ENCODE measurements around the gene SDK2.

The SDK2 gene

GRCh38 chr17:73508057-73508930 lies 136.0 kb downstream of the SDK2 start:
- TF ChIP-seq, protein P1, sequence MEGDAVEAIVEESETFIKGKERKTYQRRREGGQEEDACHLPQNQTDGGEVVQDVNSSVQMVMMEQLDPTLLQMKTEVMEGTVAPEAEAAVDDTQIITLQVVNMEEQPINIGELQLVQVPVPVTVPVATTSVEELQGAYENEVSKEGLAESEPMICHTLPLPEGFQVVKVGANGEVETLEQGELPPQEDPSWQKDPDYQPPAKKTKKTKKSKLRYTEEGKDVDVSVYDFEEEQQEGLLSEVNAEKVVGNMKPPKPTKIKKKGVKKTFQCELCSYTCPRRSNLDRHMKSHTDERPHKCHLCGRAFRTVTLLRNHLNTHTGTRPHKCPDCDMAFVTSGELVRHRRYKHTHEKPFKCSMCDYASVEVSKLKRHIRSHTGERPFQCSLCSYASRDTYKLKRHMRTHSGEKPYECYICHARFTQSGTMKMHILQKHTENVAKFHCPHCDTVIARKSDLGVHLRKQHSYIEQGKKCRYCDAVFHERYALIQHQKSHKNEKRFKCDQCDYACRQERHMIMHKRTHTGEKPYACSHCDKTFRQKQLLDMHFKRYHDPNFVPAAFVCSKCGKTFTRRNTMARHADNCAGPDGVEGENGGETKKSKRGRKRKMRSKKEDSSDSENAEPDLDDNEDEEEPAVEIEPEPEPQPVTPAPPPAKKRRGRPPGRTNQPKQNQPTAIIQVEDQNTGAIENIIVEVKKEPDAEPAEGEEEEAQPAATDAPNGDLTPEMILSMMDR (conservative IDR thresholded peaks at IDR 0.05; ENCODE audit: low read depth, low read length), result no peak

GRCh38 chr17:73506470-73507435 lies 137.5 kb downstream of the SDK2 start:
- TF ChIP-seq, protein P1 (conservative IDR thresholded peaks at IDR 0.05; ENCODE audit: low read depth, low read length), result no peak
- DNase-seq (ENCODE audit: low read depth), result no peak
- no peak overlapping the region for H3K4me3 ChIP-seq (ENCODE audit: low read length)

More at GRCh38 chr17:73508057-73508930, 136.0 kb downstream of the SDK2 start:
- no peak for DNase-seq (ENCODE audit: low read depth)
- no peak overlapping the region for H3K4me3 ChIP-seq (ENCODE audit: low read length)

DNA sequence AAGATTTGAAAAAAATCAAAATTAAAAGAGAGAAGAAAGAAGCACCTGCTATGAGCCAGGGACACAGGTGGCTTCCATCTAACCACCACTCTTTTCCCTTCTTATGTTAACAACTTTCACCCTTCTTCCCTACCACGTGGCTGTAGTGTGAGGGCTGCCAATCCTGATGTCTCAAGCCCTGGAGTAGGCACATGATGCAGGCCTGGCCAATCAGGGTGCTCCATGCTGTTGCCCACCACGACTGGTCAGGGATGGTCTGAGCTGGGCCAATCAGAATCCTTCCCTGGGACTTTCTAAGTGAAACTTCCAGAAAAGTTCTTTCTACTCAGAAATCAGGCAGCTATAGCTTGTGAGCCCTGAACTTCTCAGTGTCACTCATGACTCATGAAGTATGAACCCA lies 140.7 kb downstream of the SDK2 start:
- DNase-seq (ENCODE audit: low read depth), result no peak

DNA sequence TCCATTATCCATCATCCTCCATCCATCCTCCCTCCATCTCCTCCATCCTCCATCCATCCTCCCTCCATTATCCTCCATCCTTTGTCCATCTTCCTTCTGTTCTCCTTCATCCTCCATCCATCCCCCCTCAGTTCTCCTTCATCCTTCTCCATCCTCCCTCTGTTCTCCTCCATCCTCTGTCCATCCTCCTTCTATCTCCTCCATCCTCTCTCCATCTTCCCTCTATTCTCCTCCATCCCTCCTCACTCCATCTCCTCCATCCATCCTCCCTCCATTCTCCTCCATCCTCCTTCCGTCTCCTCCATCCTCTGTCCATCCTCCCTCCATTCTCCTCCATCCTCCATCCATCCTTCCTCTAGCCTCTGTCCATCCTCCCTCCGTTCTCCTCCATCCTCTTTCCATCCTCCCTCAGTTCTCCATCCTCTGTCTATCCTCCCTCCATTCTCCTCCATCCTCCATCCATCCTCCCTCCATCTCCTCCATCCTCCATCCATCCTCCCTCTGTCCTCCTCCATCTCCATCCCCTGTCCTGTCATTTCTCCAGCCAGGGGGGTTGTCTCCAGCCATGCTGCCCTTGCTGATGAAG lies 143.7 kb downstream of the SDK2 start:
- H3K4me3 ChIP-seq (ENCODE audit: low read length), result no peak overlapping the region
- TF ChIP-seq, protein P1 (conservative IDR thresholded peaks at IDR 0.05; ENCODE audit: low read depth, low read length), result no peak
- no peak for DNase-seq (ENCODE audit: low read depth)

More for the DNA sequence above, 140.7 kb downstream of the SDK2 start:
- H3K4me3 ChIP-seq (ENCODE audit: low read length), result no peak overlapping the region
- TF ChIP-seq, protein P1 (conservative IDR thresholded peaks at IDR 0.05; ENCODE audit: low read depth, low read length), result no peak

DNA sequence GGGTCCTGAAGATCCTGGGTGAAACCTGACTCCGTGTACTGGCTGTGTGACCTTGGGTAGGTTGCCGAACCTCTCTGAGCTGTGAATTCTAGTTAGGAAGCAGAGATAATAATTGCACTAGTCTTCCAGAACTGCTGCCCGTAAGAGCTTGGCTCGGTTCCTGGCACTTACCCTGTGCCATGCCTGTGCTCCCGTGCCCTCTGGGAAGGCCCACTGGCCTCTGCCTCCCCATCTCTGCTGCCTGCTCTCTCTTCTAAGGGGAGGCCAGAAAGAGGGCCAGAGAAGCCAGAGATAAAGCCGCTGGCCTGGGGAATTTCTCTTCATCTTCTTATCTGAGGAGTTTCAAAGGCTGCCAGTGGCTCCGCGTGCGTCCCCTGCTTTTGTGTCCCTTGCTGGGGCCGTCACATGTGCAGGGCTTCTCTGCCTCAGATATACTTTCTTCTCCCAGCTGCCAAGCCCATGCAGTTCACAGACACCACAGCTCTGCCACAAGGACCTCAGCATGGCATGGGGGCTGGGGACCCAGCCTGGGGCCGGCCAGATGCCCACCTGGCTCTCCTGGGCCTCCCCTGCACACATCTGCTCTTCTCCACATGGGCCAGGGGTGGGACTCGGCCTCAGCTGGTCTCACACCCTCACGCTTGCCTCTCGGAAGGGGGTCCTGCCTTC lies 145.2 kb downstream of the SDK2 start:
- no peak overlapping the region for H3K4me3 ChIP-seq (ENCODE audit: low read length)
- TF ChIP-seq, protein P1 (conservative IDR thresholded peaks at IDR 0.05; ENCODE audit: low read depth, low read length), result no peak
- no peak for DNase-seq (ENCODE audit: low read depth)

GRCh38 chr17:73498176-73498575 lies 146.1 kb downstream of the SDK2 start:
- TF ChIP-seq, protein P1 (conservative IDR thresholded peaks at IDR 0.05; ENCODE audit: low read depth, low read length), result no peak
- no peak for DNase-seq (ENCODE audit: low read depth)
- no peak overlapping the region for H3K4me3 ChIP-seq (ENCODE audit: low read length)
